NOMO-1 treated with dmso at 0.1 percent for 144 hours (cell line): ENCODE data around the gene CFAP92.
A peak's percentile ranks its signal among the peaks of the same experiment; 100 is the strongest.

Experiments
- DNase-seq: peaks from one replicate; lab custom pipeline; 2025; ENCODE audit not compliant: unreplicated experiment; lab: John Stamatoyannopoulos, UW

The CFAP92 gene

GRCh38 chr3:129009266-129009665 is 15.4 kb upstream of the CFAP92 start:
- no peak for DNase-seq

DNA sequence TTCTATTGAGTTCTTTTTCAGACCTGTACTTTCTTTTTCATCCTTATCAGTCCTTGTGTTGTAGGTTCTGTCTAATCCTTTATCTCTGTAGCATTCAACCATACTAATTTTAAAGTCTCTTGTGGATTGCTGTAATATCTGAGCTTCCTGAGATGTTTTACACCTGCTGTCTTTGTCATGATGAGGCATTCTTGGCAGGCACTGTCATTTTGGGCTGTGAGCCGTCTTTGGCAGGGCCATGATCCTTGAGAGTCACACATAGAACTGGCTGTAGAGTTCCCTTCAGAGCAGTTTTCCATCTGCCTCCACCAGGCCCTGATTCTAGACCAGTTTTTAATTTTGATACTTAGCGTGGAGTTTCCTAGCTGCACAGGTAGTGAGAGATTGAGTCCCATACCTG is 13.9 kb upstream of the CFAP92 start:
- DNase-seq: no peak

- no peak for DNase-seq
Observed at GRCh38 chr3:129006864-129007263, 13.0 kb upstream of the CFAP92 start.

DNA sequence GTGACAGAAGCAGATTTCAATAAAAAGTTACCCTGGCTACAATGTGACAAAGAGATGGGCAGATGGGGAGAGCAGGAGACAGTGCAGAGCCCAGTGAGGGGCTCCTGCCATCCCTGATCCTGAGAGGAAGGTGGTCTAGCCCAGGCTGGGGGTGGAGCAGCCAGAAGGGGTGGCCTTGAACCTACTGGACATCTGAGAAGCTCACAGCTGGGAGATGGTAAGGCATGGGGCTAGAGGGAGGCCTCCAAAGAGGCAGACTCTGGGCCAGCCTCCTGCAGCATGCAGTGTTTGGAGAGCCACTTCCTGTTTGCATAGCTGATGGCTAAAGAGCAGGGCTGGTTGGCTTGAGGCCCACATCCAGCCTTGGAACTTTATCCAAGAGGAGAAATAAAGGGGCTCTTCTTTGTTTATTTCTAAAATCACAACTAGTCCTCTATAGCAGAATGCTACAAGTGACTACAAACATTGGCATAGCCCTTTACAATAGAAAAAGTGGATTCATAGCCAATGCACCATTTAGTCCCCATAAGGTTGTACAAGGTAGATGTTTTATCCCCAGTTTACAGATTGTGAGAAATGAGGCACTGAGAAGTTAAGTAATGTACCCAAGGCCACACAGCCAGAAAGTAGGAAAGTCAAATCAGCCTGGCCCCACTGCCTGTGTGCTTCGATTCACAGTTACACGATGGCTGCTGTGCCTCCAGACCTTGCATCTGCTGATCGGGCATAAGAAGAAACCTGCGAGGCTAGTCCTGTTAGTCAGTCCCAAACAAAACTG is 11.8 kb upstream of the CFAP92 start:
- DNase-seq: no peak

DNA sequence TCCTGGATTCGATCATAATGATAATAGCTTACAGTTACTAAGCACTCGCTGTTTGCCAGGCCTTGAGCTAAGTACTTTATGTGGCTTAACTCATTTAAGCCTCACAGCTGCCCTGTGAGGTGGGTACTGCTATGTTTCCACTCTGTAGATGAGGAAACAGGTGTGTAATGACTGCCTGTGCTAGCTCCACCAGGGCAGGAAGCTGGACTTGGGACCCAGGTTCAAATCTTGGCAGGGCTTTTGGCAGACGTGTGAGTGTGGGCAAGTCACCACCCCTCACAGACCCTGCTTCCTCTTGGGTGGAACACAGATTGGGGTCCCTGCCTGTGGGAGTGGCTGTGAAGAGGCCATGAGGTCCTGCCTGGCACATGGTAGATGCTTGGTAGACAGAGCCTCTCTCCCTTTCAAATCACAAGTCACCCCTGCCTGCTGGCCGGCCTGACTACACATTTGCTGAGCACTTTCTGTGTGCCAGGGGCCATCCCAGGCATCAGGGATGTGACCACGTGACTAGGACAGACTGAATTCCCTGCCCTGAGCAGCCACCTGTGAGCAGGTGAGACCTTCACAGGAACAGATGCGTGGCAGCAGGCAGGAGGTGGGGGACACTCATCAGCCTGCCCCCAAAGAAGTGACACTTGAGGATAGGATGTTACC is 10.9 kb upstream of the CFAP92 start:
- DNase-seq: no peak

- DNase-seq: no peak
Observed at GRCh38 chr3:129003578-129004112, 9.8 kb upstream of the CFAP92 start.

GRCh38 chr3:129002573-129003569 is 9.0 kb upstream of the CFAP92 start:
- no peak for DNase-seq

GRCh38 chr3:129001806-129002572 is 8.1 kb upstream of the CFAP92 start:
- DNase-seq: no peak

GRCh38 chr3:129001101-129001805 is 7.4 kb upstream of the CFAP92 start, which contains the start of gene EFCC1:
Gene EFCC1 (plus strand): TSS chr3:129001304. CDS start chr3:129001629, 325 bp downstream.
- DNase-seq: no peak

DNA sequence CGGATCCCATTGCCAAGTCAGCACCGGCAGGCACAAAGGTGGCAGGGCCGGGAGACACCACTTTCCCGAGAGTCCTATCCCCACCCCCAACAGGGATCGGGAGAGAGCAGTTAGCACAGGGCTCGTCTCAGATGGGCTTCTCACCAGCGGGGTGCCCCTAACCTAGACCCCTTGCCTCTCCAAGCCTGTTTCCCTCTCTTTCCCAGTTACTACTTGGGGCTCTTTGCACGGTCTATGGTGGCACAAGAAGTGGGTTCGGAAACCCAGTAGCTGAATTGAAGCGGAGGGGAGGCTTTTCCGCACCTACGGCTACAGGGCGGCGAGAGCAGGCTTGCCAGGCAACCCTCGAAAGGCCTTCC is 6.8 kb upstream of the CFAP92 start:
- no peak for DNase-seq

- no peak for DNase-seq
Observed at GRCh38 chr3:128999102-128999501, 5.2 kb upstream of the CFAP92 start.

DNA sequence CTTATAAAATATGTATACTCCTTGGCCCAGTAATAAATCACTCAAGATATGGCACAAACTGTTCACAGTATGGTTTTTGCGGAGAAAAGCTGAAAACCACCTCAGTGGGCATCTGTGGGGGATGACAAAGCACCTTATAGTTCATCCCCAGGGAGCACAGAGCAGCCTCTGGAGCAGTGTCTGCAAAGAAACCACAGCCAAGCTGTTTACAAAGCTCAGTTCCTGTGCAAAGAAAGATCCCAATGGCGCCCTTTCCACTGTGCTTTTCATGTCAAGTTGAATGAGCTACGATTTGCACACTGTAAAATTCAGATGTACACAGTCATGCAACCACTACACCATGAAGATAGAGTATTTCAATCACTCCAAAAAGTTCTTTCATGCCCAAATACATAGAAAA is 4.7 kb upstream of the CFAP92 start:
- no peak for DNase-seq

DNA sequence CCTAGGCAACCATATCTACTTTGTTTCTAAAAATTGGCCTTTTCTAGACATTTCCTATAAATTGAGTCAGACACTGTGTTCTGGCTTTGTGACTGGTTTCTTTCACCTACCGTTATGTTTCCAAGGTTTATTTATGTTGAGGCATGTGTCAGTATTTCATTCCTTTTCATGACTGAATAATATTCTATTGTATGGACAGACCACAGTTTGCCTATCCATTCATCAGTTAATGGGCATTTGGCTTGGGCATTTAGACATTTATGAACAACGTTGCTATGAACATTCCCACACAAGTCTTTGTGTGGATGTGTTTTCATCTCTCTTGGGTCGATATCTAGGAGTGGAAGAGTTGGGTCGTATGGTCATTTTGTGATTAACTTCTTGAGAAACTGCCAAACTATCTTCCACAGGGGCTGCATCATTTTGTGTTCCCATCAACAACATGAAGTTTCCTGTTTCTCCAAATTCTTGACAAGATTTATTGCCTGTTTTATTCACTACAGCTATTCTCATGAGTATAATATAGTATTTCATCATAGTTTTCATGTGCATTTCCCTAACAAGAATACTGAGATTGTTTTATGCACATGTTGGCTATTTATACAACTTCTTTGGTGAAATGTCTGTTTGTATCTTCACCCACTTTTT is 3.7 kb upstream of the CFAP92 start:
- peak; percentile 35 for DNase-seq

GRCh38 chr3:128996726-128997125 is 2.9 kb upstream of the CFAP92 start:
- no peak for DNase-seq

GRCh38 chr3:128996200-128996599 is 2.3 kb upstream of the CFAP92 start:
- DNase-seq: peak; percentile 85

- no peak for DNase-seq
Observed at GRCh38 chr3:128995737-128996136, 1.9 kb upstream of the CFAP92 start.

DNA sequence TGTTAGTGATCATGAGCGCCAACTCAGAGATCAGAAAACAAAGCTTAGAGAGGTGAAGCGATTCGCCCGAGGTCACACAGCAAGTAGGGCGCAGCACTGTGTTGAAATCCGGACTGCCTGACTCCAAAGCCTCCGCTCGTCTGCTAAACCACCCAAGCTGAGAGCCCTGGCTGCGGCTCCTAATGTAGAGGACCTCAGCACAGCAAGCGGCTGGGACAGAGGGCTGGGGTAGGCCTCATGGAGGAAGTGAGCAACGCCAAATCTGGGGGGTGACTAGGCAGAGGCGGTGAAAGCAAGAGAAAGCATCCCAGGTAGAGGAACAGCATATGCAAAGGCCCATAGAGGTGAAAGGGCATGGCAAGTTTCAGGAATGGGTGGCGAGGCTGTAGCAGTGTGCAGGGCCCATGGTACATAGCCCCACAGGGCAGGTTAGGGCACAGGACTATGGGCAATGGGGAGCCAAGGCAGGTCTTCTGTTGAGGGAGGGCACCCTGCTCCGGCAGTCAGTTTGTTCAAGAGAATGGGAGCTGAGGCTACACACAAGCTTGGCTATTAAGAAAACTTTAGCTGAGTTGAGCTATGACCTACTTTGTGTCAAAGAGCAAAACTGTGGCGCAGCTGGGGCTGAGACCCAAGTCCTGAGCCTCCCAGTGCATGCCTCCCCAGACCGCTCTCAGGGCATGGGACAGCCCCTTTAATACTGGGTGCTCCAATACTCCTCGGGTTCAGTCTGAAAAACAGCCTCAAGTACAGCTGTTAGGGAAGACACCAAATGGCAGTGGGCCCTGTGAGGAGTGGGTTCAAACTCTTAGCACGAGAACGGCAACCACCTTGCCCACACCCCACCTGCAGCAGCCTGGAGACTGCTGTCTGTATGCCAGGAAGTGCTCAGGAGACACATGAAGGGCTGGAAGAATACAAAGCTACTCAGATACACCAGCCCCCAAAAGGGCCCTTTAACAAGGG is 988 bp upstream of the CFAP92 start:
- DNase-seq: no peak

GRCh38 chr3:128994173-128994512 is 267 bp upstream of the CFAP92 start:
- no peak for DNase-seq
